GM19395 (cell line): ENCODE results near the gene TNFSF8.

Source experiments
- ATAC-seq: cut with Tn5 transposase; IDR thresholded peaks from one replicate; pipeline ENCODE4 v1.9.1; 2021; ENCODE audit warnings: mild to moderate bottlenecking, moderate library complexity; ENCODE audit not compliant: unreplicated experiment

TNFSF8 gene

DNA sequence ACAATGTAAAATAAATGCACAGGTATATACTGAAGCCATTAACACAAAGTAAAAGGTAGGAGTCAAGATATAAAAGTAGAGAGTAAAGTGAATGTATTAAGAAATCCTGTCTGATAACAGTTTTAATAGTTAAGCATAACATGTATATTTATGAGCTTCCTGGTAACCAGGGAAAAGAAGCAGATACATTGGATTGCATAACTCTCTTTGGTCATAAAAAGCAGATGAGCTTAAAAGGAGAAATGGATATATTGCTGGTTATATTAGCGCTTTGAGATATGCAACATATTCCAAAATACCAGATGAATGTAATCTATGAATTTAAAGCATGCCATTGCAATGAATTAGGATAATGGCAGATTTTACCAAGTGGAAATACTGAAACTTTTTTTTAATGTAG is 6.2 kb upstream of the TNFSF8 start:
- ATAC-seq, result no peak

- ATAC-seq, result no peak
These were observed 4.7 kb upstream of the TNFSF8 start for GRCh38 chr9:114935119-114935518.

GRCh38 chr9:114932502-114932901 is 2.1 kb upstream of the TNFSF8 start:
- no peak for ATAC-seq

GRCh38 chr9:114931407-114931806 is 1.0 kb upstream of the TNFSF8 start:
- no peak for ATAC-seq

GRCh38 chr9:114929201-114929600 is 1.2 kb downstream of the TNFSF8 start:
- no peak for ATAC-seq

DNA sequence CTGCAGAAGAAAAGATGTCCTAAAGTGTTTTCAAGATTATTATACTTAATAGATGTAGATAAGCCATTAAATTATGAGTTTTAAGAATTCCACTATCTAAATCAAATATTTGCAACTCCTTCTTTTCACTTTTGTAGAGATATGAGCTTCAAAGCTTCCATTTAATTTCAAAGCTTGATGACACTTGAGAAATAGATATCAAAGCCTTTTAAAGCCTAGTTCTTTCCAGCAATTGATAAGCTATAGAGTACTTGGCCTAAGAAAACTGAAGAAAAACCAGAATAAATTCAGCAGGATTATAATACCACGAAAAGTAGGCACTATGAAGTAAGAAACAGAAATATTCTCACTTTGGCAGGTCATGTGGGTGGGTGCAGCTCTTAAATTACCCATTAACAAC is 1.7 kb downstream of the TNFSF8 start:
- ATAC-seq, result no peak

- no peak for ATAC-seq
These were observed 2.3 kb downstream of the TNFSF8 start for GRCh38 chr9:114928136-114928535.

GRCh38 chr9:114925672-114926071 is 4.7 kb downstream of the TNFSF8 start:
- ATAC-seq, result no peak

DNA sequence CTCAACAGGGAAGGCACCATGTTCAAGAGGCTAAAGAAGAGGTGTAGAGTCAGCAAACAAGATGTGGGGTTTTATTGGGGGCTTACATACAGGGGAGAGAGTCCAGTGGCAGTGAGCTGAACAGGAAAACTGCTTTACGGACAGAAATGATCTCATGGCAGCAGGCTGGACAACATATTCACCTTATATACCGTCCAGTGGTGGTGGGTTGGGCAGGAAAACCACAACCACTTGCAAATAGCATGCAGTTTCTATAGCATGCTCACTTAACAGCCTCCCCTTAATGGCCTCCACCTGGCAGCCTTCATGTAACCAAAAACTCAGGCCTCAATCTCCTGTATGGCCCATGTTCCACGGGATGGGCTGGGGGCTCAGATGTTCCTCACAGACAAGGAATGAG is 5.4 kb downstream of the TNFSF8 start:
- no peak for ATAC-seq

- no peak for ATAC-seq
These were observed 6.1 kb downstream of the TNFSF8 start for GRCh38 chr9:114924327-114924726.

DNA sequence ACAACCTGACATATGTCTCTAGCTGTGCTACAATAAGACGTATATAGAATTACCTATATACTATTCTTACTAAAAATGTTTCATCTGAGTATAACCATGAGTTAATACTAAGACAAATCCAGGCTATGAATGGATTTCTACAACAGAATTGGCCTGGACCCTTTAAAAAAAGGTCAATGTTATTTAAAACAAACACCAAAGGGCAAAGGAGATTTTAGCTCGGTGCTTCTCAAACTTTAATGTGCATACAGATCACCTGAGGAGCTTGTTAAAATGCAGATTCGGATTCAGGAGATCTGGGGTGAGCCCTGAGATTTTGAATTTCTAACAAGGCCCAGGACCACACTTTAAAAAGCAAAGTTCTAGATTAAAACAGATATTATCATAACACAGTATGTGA is 6.5 kb downstream of the TNFSF8 start:
- no peak for ATAC-seq

- no peak for ATAC-seq
These were observed 9.2 kb downstream of the TNFSF8 start for GRCh38 chr9:114921171-114921570.

DNA sequence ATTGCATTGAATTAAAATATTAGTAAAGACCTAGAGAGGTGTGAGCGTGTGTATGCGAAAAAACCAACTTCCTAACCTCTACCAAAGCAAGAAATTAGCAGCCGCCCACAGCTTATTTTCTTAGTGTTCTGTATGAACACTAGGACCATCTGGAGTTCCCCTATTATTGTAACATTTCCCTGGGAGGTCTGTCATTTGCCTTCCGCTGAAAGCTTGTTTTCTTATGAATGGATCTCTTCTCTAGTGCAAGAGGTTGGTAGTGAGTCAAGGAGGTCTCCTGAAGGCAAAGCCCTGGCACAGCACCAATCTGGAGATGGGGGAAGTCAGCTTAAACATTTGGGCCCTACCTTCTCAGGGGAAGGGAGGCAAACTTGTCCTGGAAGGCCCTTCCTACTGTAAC is 10.8 kb downstream of the TNFSF8 start:
- ATAC-seq, result no peak

- ATAC-seq, result no peak
These were observed 13.9 kb downstream of the TNFSF8 start for GRCh38 chr9:114916481-114916880.

GRCh38 chr9:114914139-114914538 is 16.3 kb downstream of the TNFSF8 start:
- ATAC-seq, result no peak

- no peak for ATAC-seq
These were observed 16.7 kb downstream of the TNFSF8 start for GRCh38 chr9:114913656-114914055.

DNA sequence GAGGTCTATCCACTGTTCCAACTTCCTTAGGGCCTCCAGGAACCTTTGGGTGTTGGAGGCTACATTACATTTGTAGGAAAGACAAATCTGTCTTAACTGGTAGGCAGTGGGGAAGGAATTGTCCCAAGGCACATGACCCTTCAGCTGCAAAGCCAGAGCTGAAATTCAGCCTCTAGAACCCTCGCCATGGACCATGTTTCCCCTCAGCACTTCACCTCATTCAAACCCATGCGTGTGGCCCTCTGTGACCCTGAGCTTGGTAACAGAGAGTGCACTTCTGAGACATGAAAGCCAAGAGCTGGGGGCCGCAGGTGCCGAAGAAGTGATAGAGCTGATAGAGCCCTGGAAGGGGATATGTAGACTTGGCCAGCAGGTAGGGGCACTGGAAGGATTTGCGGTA is 17.2 kb downstream of the TNFSF8 start:
- no peak for ATAC-seq

GRCh38 chr9:114911167-114911821 is 19.1 kb downstream of the TNFSF8 start:
- no peak for ATAC-seq

- ATAC-seq, result no peak
These were observed 19.9 kb downstream of the TNFSF8 start for GRCh38 chr9:114910541-114910940.

DNA sequence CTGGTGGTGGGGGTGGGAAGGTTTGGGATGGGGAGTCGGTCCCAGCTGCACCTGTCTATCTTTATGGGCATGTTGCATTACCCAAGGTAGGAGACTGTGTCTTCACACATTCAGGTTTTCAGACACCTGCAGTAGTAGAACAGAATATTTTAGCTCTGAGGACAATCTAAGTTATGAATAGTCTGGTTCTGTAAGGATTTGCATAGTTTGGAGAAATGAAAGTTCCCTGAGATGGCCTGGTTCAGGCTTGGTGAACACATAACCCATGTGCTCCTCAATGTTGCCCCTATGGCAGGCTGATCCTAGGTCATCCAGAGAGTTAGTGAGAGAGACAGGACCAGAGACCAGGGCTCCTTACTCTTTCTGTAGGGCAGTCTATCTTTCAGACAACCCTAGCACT is 20.7 kb downstream of the TNFSF8 start:
- no peak for ATAC-seq

- peak; percentile 35 for ATAC-seq
These were observed 21.5 kb downstream of the TNFSF8 start for GRCh38 chr9:114908805-114909448.

- ATAC-seq, result peak; percentile 60
These were observed 22.2 kb downstream of the TNFSF8 start for GRCh38 chr9:114908104-114908622.
